Measurements from ENCODE around the gene COX7B2. TPM values are rescaled to one million over a fixed set of nuclear protein-coding genes. Genes with fewer than 3 reads are reported as not detected.

The COX7B2 gene
- total and polyA plus RNA-seq, 2 donors (not counting 1 experiment from before 2014, with no cell fraction given) = not detected

DNA sequence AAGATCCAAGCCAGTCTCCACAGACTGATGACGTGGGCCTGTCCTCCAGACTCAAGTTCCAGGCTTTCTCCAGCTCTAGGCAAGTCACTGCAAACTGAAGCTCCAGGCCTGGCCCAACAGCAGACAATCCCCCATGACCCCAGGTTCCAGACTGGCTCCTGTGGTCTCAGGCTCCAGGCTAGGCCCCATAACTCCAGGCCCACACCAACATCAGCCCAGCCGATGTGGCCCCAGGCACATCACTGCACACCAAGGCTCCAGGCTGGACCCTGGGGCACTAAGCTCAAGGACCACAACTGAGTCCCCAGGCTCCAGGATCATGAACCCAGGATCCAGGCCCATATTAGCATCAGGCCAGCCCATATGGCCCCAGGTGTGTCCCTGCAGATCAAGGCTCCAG lies 143.6 kb downstream of the COX7B2 start:
- H3K79me2 ChIP-seq (ENCODE audit: control insufficient read depth, insufficient read depth, low read length) = no peaks in the 10 kb centered on the region
- H3K4me2 ChIP-seq (replicated peaks; ENCODE audit: low read depth, low read length, poor library complexity, severe bottlenecking) = no peak overlapping the region
- H3K4me1 ChIP-seq (ENCODE audit: control insufficient read depth in 2 of 2, insufficient read depth in 2 of 2, low read length in 2 of 2) = no peaks in the 10 kb centered on the region
- POLR2A ChIA-PET = no interaction called here
- no peaks in the 10 kb centered on the region for H3K36me3 ChIP-seq (replicated peaks in 1 of 2; ENCODE audit: control extremely low read depth in 1 of 2, control insufficient read depth in 1 of 2, extremely low read depth in 1 of 2, insufficient read depth in 2 of 2, low read length in 1 of 2)
- intact Hi-C loops (cut with micrococcal nuclease) = no loop called here
- Mint-ChIP-seq H3K27me3 (no peaks in the 10 kb centered on the region), H3K27ac (no peak overlapping the region), H3K9me3 (ENCODE audit: insufficient read depth) (peaks cover 2% of the 10 kb centered on the region), H3K4me3 (no peak overlapping the region), H3K4me1 (no peaks in the 10 kb centered on the region)
- no peak for DNase-seq
- H3K9me3 ChIP-seq (ENCODE audit: control extremely low read depth in 1 of 3, control insufficient read depth in 2 of 3, insufficient read depth in 1 of 3, low read length in 2 of 3) = peaks cover 0 to 5% (median 0%) of the 10 kb centered on the region in 3 donors
- no peak overlapping the region for H3K4me3 ChIP-seq (ENCODE audit: control extremely low read depth in 1 of 5, extremely low read depth in 1 of 5, insufficient read depth in 1 of 5, low read depth in 2 of 5, low read length in 4 of 5)
- no peak overlapping the region for H3K27ac ChIP-seq (ENCODE audit: low read length in 2 of 2)
- CTCF ChIA-PET = no interaction called here
- no peaks in the 10 kb centered on the region for H4K20me1 ChIP-seq (ENCODE audit: control insufficient read depth, insufficient read depth, low read length, poor library complexity, severe bottlenecking)
- WGBS (ENCODE audit: insufficient coverage) = 100% methylated on average over 2 of the region's 2 CpGs
- ATAC-seq (ENCODE audit: low read depth) = no peak
- no peaks in the 10 kb centered on the region for H3K27me3 ChIP-seq (replicated peaks in 1 of 4; ENCODE audit: control extremely low read depth in 1 of 4, control insufficient read depth in 3 of 4, insufficient read depth in 4 of 4, low read length in 3 of 4)
- no peak overlapping the region for H2AFZ ChIP-seq (ENCODE audit: insufficient read depth, low read depth, low read length, poor library complexity, severe bottlenecking)
- no peak overlapping the region for H3K9ac ChIP-seq (ENCODE audit: low read length)
- TF ChIP-seq, protein P1, sequence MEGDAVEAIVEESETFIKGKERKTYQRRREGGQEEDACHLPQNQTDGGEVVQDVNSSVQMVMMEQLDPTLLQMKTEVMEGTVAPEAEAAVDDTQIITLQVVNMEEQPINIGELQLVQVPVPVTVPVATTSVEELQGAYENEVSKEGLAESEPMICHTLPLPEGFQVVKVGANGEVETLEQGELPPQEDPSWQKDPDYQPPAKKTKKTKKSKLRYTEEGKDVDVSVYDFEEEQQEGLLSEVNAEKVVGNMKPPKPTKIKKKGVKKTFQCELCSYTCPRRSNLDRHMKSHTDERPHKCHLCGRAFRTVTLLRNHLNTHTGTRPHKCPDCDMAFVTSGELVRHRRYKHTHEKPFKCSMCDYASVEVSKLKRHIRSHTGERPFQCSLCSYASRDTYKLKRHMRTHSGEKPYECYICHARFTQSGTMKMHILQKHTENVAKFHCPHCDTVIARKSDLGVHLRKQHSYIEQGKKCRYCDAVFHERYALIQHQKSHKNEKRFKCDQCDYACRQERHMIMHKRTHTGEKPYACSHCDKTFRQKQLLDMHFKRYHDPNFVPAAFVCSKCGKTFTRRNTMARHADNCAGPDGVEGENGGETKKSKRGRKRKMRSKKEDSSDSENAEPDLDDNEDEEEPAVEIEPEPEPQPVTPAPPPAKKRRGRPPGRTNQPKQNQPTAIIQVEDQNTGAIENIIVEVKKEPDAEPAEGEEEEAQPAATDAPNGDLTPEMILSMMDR (IDR thresholded peaks at IDR 0.05) = no peak
- no peak for TF ChIP-seq EZH2 (IDR thresholded peaks at IDR 0.05; ENCODE audit: borderline replicate concordance, insufficient read depth, low read depth, low read length, poor library complexity, severe bottlenecking)

GRCh38 chr4:46730075-46730474 lies 179.0 kb downstream of the COX7B2 start:
- Histone ChIP-seq H3K36me3 (replicated peaks in 1 of 2; ENCODE audit: control extremely low read depth in 1 of 2, control insufficient read depth in 1 of 2, extremely low read depth in 1 of 2, insufficient read depth in 2 of 2, low read length in 1 of 2) (no peaks in the 10 kb centered on the region), H4K20me1 (ENCODE audit: control insufficient read depth, insufficient read depth, low read length, poor library complexity, severe bottlenecking) (no peaks in the 10 kb centered on the region), H3K4me3 (ENCODE audit: control extremely low read depth in 1 of 5, extremely low read depth in 1 of 5, insufficient read depth in 1 of 5, low read depth in 2 of 5, low read length in 4 of 5) (no peak overlapping the region), H2AFZ (ENCODE audit: insufficient read depth, low read depth, low read length, poor library complexity, severe bottlenecking) (no peak overlapping the region), H3K4me2 (replicated peaks; ENCODE audit: low read depth, low read length, poor library complexity, severe bottlenecking) (no peak overlapping the region), H3K79me2 (ENCODE audit: control insufficient read depth, insufficient read depth, low read length) (no peaks in the 10 kb centered on the region), H3K27ac (ENCODE audit: low read length in 2 of 2) (no peak overlapping the region), H3K9ac (ENCODE audit: low read length) (no peak overlapping the region), H3K9me3 (ENCODE audit: control extremely low read depth in 1 of 3, control insufficient read depth in 2 of 3, insufficient read depth in 1 of 3, low read length in 2 of 3) (peaks cover 0 to 6% (median 0%) of the 10 kb centered on the region in 3 donors), H3K27me3 (replicated peaks in 1 of 4; ENCODE audit: control extremely low read depth in 1 of 4, control insufficient read depth in 3 of 4, insufficient read depth in 4 of 4, low read length in 3 of 4) (no peaks in the 10 kb centered on the region), H3K4me1 (ENCODE audit: control insufficient read depth in 2 of 2, insufficient read depth in 2 of 2, low read length in 2 of 2) (no peaks in the 10 kb centered on the region)
- DNase-seq (no peak), ATAC-seq (ENCODE audit: low read depth) (no peak)
- H3K27ac Mint-ChIP-seq = no peak overlapping the region
- no peak for TF ChIP-seq EZH2 (IDR thresholded peaks at IDR 0.05; ENCODE audit: borderline replicate concordance, insufficient read depth, low read depth, low read length, poor library complexity, severe bottlenecking)
- TF ChIP-seq, protein P1 (IDR thresholded peaks at IDR 0.05) = no peak
- no peaks in the 10 kb centered on the region for H3K4me1 Mint-ChIP-seq
- WGBS (ENCODE audit: insufficient coverage) = 69% methylated on average over 2 of the region's 3 CpGs
- intact Hi-C loops (cut with micrococcal nuclease) = no loop called here
- CTCF ChIA-PET = no interaction called here
- H3K4me3 Mint-ChIP-seq = no peak overlapping the region
- POLR2A ChIA-PET = no interaction called here
- H3K27me3 Mint-ChIP-seq = no peaks in the 10 kb centered on the region
- peaks cover 2% of the 10 kb centered on the region for H3K9me3 Mint-ChIP-seq (ENCODE audit: insufficient read depth)

All from B cell (primary cell).